GM19023 (cell line): ENCODE measurements around the gene GPR55.
"Not testable (repeated sequence)": the region's sequence is repeated elsewhere in the genome, so short reads cannot be mapped to it uniquely, and the experiment has no call there.

Source experiments
- ATAC-seq: cut with Tn5 transposase; IDR thresholded peaks from one replicate; pipeline ENCODE4 v1.9.1; 2021; ENCODE audit warnings: mild to moderate bottlenecking, moderate library complexity; ENCODE audit not compliant: unreplicated experiment

Gene GPR55

GRCh38 chr2:230936243-230936642, 11.2 kb upstream of the GPR55 start:
- not testable (repeated sequence) for ATAC-seq

GRCh38 chr2:230935130-230935430, 10.0 kb upstream of the GPR55 start:
- no peak for ATAC-seq

- no peak for ATAC-seq
Measured at GRCh38 chr2:230934231-230935129, 9.4 kb upstream of the GPR55 start.

GRCh38 chr2:230933521-230934180, 8.6 kb upstream of the GPR55 start:
- ATAC-seq: no peak

GRCh38 chr2:230932556-230933511, 7.8 kb upstream of the GPR55 start:
- ATAC-seq: no peak

GRCh38 chr2:230931556-230932231, 6.7 kb upstream of the GPR55 start:
- ATAC-seq: no peak

GRCh38 chr2:230930928-230931555, 6.0 kb upstream of the GPR55 start:
- no peak for ATAC-seq

GRCh38 chr2:230930149-230930780, 5.2 kb upstream of the GPR55 start:
- no peak for ATAC-seq

GRCh38 chr2:230929381-230930148, 4.5 kb upstream of the GPR55 start:
- ATAC-seq: no peak

- ATAC-seq: no peak
Measured at GRCh38 chr2:230928701-230929380, 3.8 kb upstream of the GPR55 start.

GRCh38 chr2:230927711-230928341, 2.8 kb upstream of the GPR55 start:
- no peak for ATAC-seq

- peak; percentile 35 for ATAC-seq
Measured at GRCh38 chr2:230925879-230926765, 1.1 kb upstream of the GPR55 start.

- ATAC-seq: peak; percentile 33
Measured at GRCh38 chr2:230925443-230925878, 419 bp upstream of the GPR55 start.

GRCh38 chr2:230924092-230924469, 961 bp downstream of the GPR55 start:
- no peak for ATAC-seq

GRCh38 chr2:230922951-230923717, 1.9 kb downstream of the GPR55 start:
- ATAC-seq: no peak
